ENCODE results near the gene PDE7B.

The PDE7B gene

GRCh38 chr6:136225496-136225895, 374.0 kb downstream of the PDE7B start:
- DNase-seq = no peak
- intact Hi-C loops (cut with DNase I) = loop anchor here (10.0 kb wide), 2 partner anchors 691 to 731 kb away; partner anchors contain the start of gene AHI1

GRCh38 chr6:136226027-136226673, 374.6 kb downstream of the PDE7B start:
- intact Hi-C loops (cut with DNase I) = loop anchor here (10.0 kb wide), 2 partner anchors 691 to 731 kb away; partner anchors contain the start of gene AHI1
- peak; percentile 23 to 86 (median 58) for DNase-seq

- DNase-seq = no peak
- intact Hi-C loops (cut with DNase I) = loop anchor here (10.0 kb wide), 2 partner anchors 692 to 732 kb away; partner anchors contain the start of gene AHI1
Measured at GRCh38 chr6:136226674-136227377, 375.3 kb downstream of the PDE7B start.

GRCh38 chr6:136228814-136229213, 377.3 kb downstream of the PDE7B start:
- DNase-seq = no peak
- intact Hi-C loops (cut with DNase I) = loop anchor here (10.0 kb wide), 2 partner anchors 694 to 734 kb away; partner anchors contain the start of gene AHI1

- intact Hi-C loops (cut with DNase I) = no loop called here
- no peak for DNase-seq
Measured at GRCh38 chr6:136230219-136230853, 378.8 kb downstream of the PDE7B start.

- no peak for DNase-seq
- intact Hi-C loops (cut with DNase I) = no loop called here
Measured at GRCh38 chr6:136232701-136233100, 381.2 kb downstream of the PDE7B start.

GRCh38 chr6:136235233-136235564, 383.7 kb downstream of the PDE7B start:
- intact Hi-C loops (cut with DNase I) = no loop called here

GRCh38 chr6:136236466-136237293, 385.2 kb downstream of the PDE7B start:
- no peak for DNase-seq
- intact Hi-C loops (cut with DNase I) = no loop called here

More at GRCh38 chr6:136235233-136235564, 383.7 kb downstream of the PDE7B start:
- DNase-seq = no peak

- no peak for DNase-seq
- intact Hi-C loops (cut with DNase I) = no loop called here
Measured at GRCh38 chr6:136244061-136244616, 392.6 kb downstream of the PDE7B start.

All from head of caudate nucleus (tissue), 42 donors.